ENCODE results near the gene PPP1R1A. TPM values are rescaled to one million over a fixed set of nuclear protein-coding genes. Genes with fewer than 3 reads are reported as not detected.

The PPP1R1A gene, protein sequence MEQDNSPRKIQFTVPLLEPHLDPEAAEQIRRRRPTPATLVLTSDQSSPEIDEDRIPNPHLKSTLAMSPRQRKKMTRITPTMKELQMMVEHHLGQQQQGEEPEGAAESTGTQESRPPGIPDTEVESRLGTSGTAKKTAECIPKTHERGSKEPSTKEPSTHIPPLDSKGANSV
- total RNA-seq (2014; rRNA removed; shearing (Covaris generic); ENCODE audit: low replicate concordance), result not detected in 2 replicates

DNA sequence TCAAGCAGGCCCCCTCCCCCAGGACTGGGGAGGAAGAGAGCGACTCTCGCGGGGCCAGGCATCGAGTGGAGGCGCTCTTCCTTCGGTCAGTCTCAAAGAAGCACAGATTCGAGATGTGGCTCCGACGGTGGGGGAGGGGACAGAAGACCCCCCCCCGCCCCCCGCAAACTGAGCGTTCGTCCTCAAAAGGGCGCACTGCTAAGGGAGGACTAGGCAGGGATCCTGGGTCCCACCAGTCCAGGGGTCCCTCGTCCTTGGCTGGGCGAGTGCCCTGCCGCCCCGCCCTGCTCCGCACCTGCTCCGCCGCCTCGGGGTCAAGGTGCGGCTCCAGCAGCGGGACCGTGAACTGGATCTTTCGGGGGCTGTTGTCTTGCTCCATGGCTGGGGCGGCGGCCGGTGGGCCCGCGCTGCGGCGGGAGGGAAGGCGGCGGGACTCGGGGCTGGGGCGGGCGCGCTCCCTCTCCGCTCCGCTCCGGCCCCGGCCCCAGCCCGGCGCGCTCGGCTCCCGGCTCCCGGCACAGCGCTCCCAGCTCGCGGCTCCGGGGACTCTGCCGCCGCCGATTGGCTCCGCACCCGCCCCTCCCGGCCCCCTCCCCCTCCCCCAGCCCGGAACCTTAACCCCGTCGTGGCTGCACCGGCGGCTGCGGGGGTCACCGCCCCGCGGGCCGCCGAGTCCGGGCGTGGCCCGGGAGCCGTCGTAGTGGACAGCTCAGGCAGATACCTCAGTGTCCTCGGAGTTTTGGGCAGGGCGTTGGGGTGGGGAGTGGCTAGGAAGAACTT lies at the start of gene PPP1R1A:
Gene PPP1R1A, minus strand, starts transcription at position 550 of the 780 bp plus-strand sequence. Its CDS starts 171 bp downstream, at position 379.
- Histone ChIP-seq H3K27me3 (no peaks in the 10 kb centered on the region), H3K4me3 (no peak within 1 kb of the TSS), H3K9me3 (no peaks in the 10 kb centered on the region), H3K36me3 (no peaks in the 10 kb centered on the region)
- no peak for DNase-seq

DNA sequence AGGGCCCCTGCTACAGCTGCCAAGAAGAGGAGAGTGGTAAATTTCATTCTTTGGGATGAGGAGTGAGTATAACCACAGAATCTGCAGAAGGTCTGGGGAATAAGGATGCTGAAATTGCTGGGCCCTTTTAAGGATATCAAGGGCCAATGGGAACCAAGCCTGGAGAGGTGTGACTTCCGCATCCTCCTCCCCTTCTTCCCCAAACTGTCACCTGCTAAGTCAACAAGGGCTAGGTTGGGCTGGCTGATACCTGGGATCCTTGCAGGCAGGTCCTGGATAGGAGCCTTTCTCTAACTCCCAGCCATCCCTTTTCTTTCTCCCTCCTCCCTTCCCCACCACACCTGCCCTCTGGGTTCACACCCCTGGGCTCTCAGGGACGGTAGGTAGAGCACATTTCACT lies 46.3 kb upstream of the PPP1R1A start, which contains the start of gene LACRT:
Gene LACRT, minus strand, starts transcription at position 101 of the 400 bp plus-strand sequence. Its CDS starts 54 bp downstream, at position 47.
- peaks cover 2% of the 10 kb centered on the region; the same call in 1 of the 2 replicates for H3K27me3 ChIP-seq
- H3K36me3 ChIP-seq, result no peaks in the 10 kb centered on the region
- H3K4me3 ChIP-seq, result no peak within 1 kb of the TSS
- H3K9me3 ChIP-seq, result no peaks in the 10 kb centered on the region
- DNase-seq, result no peak

DNA sequence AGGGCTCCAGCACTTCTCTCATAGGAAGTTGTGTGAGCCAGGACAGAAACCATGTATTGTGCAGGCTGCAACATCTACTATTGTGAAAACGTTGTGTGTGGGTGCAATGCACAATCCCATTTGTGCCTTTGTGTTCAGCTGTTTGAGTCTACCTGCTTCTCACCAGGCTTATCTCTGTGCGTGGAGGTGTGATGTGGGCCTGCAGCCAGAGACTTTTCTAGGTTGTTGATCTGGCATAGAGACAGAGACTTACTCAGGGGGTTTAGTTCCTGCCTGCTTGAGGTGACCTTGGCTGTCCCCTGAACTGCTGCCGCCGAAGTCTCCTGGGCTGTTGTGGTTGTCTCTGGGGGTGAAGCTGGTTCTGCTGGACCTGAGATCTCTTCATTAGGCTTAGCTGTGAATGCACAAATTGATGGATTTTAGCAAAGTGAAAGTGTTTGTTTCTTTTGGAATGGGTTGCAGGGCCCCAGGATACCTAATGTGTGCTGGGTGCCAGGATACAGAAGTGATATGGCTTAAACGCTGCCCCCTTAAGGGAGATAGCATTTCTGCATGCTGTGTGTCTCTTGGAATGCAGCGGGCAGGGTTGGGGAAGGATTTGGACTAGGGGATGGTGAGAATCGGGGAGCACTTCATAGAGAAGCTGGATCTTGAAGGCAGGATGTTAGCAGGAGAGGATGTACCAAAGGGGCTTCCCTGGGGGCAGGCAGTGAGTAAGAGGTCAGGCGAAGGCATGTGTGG lies 43.7 kb upstream of the PPP1R1A start:
- Histone ChIP-seq H3K36me3 (no peaks in the 10 kb centered on the region), H3K27me3 (peaks cover 2% of the 10 kb centered on the region; the same call in 1 of the 2 replicates), H3K4me3 (no peak overlapping the region), H3K9me3 (no peaks in the 10 kb centered on the region)
- no peak for DNase-seq

DNA sequence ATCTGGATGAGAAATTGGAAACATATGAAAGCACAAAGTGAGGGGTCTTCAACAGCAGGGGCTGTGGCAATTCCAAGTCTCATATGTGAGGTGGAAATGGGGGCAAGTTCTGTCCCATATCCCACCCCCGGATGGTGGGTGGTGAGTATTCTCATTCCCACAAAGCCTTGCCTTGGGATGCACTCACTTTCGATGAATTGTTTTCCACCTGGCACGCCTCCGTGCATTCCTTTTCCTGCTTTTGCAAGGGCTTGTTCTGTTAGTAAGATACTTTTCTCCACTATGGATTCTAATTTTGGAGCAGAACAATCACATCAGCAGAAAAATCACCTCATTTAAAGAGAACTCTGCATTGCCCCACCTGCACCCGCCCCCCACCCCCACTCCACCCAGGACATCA lies 43.1 kb upstream of the PPP1R1A start:
- no peaks in the 10 kb centered on the region for H3K36me3 ChIP-seq
- no peak for DNase-seq
- no peak overlapping the region for H3K4me3 ChIP-seq
- H3K9me3 ChIP-seq, result no peaks in the 10 kb centered on the region
- peaks cover 2% of the 10 kb centered on the region; the same call in 1 of the 2 replicates for H3K27me3 ChIP-seq

DNA sequence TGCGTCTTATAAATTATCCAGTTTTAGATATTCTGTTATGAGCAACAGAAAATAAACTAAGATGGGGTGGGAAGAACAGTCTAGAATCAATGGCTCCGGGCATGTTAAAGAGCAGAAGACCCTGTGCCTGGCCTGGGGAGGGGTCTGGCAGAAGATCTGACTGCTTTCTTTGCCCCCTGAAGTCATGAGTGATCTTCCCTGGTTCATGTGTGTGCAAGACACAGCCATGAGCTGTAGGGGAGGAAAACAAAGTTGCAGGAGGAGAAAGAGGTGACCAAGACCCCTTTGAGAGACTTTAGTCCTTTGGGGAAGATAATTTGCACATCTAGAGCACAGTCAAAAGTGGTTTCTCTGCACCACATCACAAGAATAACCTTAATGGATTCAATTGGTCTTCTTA lies 41.5 kb upstream of the PPP1R1A start:
- no peak for DNase-seq
- H3K27me3 ChIP-seq, result peaks cover 2% of the 10 kb centered on the region; the same call in 1 of the 2 replicates
- H3K4me3 ChIP-seq, result no peak overlapping the region
- no peaks in the 10 kb centered on the region for H3K36me3 ChIP-seq
- H3K9me3 ChIP-seq, result no peaks in the 10 kb centered on the region

DNA sequence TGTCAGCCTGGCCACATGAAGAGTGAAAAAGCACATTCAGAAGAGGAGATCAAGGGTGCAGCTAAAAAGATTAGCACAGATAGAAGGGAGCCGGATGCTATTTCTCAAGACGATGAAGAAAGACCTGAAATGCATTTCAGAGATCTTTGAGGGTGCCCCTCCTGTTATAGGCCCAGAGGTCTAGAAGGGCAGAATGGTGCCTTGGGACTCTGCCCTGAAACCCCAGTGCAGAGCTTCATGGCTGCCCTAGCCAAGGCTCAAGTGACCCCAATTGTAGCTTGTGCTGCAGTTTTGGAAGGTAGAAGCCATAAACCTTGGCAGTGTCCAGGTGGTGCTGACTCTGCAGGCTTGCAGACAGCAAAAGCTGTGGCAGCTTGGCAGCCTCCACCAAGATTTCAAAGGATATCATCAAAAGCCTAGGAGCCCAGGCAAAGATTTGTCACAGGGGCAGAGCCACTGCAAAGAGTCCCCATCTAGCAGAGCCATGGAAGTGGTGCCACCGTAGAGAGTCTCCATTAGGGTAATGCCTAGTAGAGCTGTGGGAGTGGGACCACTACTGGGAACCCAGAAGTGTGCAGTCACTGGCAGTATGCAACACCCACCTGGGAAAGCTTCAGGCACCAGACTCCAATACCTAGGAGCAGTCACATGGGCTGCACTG lies 39.9 kb upstream of the PPP1R1A start:
- Histone ChIP-seq H3K36me3 (no peaks in the 10 kb centered on the region), H3K9me3 (no peaks in the 10 kb centered on the region)

DNA sequence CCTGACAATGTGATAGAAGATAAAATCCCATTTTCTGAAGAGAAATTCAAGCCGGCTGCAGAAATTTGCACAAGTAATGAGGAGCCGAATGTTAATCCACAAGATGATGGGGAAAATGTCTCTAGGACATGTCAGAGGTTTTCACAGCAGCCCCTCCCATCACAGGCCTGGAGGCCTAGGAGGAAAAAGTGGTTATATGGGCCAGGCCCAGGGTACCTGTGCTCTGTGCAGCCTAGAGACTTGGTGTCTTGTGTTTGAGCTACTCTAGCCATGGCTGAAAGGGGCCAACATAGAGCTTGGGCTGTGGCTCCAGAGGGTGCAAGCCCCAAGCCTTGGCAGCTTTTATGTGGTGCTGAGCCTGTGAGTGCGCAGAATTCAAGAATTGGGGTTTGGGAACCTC lies 38.8 kb upstream of the PPP1R1A start:
- no peak overlapping the region for H3K4me3 ChIP-seq
- DNase-seq, result no peak
- H3K9me3 ChIP-seq, result no peaks in the 10 kb centered on the region
- H3K36me3 ChIP-seq, result no peaks in the 10 kb centered on the region
- peaks cover 8% of the 10 kb centered on the region for H3K27me3 ChIP-seq

More for the DNA sequence above, 39.9 kb upstream of the PPP1R1A start:
- DNase-seq, result no peak
- H3K4me3 ChIP-seq, result no peak overlapping the region
- H3K27me3 ChIP-seq, result peaks cover 5% of the 10 kb centered on the region

DNA sequence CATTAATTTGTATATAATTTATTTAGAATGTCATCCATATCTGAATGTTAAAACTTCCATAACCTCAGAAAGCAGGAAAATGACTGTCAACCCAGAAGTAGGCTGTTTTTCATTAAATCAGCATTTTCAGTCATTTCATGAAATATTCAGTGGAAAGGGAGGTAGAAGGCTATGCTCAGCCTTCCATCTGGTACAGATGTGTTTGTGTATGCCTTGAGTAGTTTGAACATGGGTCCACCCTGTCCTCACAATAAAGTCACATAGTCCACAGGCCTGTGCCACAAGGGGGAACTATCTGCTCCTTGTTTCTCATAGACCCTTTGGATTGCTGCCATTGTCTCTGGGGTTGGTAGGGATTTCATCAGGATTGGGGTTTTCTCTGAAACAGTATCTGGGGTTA lies 37.1 kb upstream of the PPP1R1A start:
- Histone ChIP-seq H3K9me3 (no peaks in the 10 kb centered on the region), H3K36me3 (no peaks in the 10 kb centered on the region), H3K4me3 (no peak overlapping the region), H3K27me3 (peaks cover 15% of the 10 kb centered on the region; the same call in 1 of the 2 replicates)
- DNase-seq, result no peak

DNA sequence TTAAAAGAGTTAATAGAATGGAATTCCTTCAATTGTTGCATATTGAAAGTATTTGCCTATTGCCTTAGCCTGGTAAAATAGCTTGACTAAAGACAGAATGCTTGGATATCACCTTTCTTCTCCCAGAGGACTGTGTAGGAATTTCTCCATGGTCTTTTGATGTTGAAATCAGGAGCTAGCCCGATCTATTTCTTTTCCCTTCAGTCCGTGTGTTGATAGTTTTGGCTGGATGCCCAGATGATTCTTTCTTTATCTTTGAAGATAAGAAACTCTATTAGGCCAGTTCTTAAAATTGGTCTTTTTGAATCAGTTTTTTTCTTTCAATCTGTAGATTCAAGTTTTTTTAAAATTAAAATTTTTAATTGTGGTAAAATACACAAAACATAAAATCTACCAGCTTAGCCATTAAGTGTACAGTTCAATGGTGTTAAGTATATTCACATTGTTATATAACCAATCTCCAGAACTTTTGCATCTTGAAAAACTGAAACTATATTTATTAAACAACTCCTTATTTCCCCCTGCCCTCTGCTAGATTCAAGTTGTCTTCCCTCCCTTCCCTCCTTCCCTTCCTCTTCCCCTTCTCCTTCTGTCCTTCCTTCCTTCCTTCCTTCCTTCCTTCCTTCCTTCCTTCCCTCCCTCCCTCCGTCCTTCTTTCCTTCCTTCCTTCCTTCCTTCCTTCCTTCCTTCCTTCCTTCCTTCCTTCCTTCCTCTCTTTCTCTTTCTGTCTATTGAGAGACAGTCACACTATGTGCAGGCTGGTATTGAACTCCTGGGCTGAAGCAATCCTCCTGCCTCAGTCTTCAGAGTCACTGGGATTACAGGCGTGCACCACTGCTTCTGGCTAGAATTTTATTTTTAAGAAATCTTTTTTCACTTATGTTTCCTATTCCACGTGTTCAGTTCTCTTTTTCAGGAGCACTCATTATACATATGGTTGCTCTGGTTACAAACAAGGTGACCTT lies 36.1 kb upstream of the PPP1R1A start:
- DNase-seq, result no peak
- no peaks in the 10 kb centered on the region for H3K36me3 ChIP-seq
- H3K4me3 ChIP-seq, result no peak overlapping the region
- H3K9me3 ChIP-seq, result no peaks in the 10 kb centered on the region
- peaks cover 15% of the 10 kb centered on the region; the same call in 1 of the 2 replicates for H3K27me3 ChIP-seq

DNA sequence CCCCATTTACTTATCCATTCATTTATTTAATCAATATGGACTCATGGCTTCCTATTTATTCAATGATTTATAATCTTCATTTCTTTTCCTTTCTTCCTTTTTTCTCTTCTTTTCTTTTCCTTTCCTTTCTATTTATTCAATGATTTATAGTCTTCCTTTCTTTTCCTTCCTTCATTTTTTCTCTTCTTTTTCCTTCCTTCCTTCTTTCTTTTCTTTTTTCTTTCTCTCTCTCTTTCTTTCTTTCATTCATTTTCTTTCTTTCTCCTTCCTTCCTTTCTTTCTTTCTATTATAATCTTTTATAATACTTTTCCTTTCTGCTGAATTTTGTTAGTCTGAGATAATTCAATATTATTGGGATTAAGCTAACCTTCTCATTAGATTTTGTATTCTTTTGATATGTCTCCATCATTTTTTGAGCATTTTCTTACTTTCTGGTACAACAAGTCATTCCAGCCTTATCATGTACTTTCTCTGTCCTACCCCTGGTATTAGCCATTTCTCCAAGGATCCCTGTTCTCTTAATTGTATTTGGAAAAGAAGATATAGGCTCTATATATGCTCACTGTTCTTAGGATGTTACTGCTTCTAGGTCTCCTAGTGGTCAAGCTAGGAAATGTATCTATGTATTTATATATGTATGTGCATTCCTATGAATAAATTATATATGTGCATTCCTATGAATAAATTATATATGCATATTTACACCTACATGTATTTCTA lies 34.2 kb upstream of the PPP1R1A start:
- Histone ChIP-seq H3K27me3 (peaks cover 15% of the 10 kb centered on the region; the same call in 1 of the 2 replicates), H3K4me3 (no peak overlapping the region), H3K36me3 (no peaks in the 10 kb centered on the region), H3K9me3 (no peaks in the 10 kb centered on the region)
- no peak for DNase-seq

DNA sequence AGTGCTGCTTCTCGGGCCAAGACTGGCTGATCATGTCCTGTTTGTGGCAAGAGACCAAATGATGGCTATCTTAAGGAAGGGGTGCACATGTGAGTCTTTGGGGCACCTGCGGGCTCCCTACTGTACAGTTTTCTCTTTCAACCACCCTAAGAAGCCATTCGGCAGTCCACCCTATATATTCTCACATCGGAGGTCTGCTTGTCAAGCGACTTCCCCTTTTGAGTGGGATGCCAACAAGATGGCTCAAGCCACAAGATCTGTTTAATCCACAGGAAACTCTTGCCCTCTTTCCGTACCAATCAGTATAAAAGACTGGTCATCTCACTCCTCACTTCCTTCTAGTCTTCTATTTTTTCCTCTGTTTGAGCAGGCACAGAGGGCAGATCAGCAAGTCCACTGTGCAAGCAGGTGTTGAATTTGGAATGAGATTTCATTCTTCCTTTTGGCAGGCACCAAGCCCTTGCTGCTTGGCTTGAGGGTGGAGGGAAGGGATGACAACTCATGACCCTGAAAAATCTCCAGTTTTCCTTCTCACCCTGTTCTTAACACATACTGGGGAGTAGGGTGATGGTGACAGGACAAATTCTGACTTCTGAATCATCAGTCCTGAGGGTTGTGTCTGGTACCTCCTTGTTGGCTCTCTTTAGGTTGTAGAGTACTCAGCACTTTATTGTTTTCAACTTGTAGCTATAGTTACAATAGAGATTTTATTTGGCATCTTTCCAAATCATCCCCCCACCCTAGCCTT lies 28.6 kb upstream of the PPP1R1A start:
- no peak for DNase-seq
- Histone ChIP-seq H3K9me3 (no peaks in the 10 kb centered on the region), H3K4me3 (no peak overlapping the region), H3K27me3 (peaks cover 12% of the 10 kb centered on the region; the same call in 1 of the 2 replicates), H3K36me3 (no peaks in the 10 kb centered on the region)

DNA sequence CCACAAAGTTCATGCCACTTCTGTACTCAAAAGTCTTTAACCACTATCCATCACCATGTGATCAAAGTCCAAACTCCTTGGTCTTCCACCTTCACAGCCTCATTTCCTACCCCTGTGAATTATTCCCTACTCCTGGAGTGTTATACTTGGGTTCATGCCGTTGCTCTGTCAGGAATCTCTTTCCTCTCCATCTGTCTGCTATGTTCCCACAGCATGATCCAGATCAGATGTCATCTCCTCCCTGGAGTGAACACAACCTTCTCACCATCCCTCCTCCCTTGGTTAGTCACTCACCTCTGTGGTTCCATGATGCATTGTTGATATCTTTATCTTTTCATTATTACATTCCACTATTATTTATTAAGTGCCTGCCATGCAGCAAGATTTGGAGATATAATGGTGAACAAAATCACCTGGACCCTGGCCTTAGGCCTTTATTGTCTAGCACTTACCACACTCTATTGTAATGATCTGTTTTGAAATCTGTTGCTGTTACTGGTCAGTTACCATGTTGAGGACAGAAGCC lies 23.8 kb upstream of the PPP1R1A start:
- Histone ChIP-seq H3K27me3 (peaks cover 5% of the 10 kb centered on the region; the same call in 1 of the 2 replicates), H3K9me3 (no peaks in the 10 kb centered on the region), H3K36me3 (no peaks in the 10 kb centered on the region), H3K4me3 (no peak overlapping the region)
- DNase-seq, result no peak

DNA sequence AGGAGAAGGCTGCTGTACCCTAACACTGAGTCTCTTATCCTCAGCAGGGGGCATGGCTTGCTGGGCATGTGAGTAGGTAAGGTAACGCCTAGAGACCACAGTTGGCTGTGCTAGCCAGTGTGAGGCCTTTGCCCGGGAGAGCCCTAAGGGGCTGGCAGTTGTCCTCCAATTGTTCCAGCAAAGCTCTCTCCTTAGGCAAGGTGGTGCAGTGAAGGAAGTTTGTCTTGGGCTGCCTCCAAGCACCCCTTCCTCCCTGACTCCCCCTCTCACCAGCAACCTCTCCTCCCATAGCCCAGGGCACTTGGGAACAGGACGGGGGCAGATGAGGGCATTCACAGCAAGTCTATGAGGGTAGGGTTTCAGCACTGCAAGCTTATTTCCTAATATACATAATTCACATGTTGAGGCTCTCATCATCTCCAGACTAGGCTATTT lies 23.3 kb upstream of the PPP1R1A start:
- Histone ChIP-seq H3K27me3 (peaks cover 5% of the 10 kb centered on the region; the same call in 1 of the 2 replicates), H3K9me3 (no peaks in the 10 kb centered on the region), H3K36me3 (no peaks in the 10 kb centered on the region), H3K4me3 (no peak overlapping the region)
- no peak for DNase-seq

DNA sequence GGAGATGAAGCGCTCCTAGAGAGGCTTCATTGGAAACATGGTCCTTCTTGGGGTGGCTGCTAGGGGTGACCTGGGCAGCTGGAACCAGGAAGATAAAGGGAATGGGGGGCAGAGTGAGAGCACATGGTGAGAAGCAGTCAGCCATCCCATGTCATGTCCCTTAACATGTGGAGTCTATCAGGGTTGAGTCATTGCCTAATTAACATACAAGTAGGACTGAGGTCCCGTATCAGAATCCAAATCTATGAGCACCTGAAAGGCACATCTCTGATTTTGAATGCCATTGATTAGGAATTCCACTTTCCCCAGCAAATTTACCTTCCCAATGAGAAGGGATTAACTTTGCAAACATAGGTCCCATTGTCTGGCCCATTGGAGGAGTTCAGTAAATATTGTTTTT lies 20.3 kb upstream of the PPP1R1A start:
- Histone ChIP-seq H3K36me3 (no peaks in the 10 kb centered on the region), H3K9me3 (no peaks in the 10 kb centered on the region), H3K27me3 (no peaks in the 10 kb centered on the region), H3K4me3 (no peak overlapping the region)
- no peak for DNase-seq
